Measurements from ENCODE around the gene CEP78.

- TF ChIP-seq CTCF (IDR thresholded peaks at IDR 0.05) (no peak), POLR2A (IDR thresholded peaks at IDR 0.05) (no peak)
Measured at GRCh38 chr9:78214492-78214891, 21.4 kb upstream of the CEP78 start.
